GM21717 (cell line): ENCODE measurements around the gene BMAL1.

Source experiments
- ATAC-seq: cut with Tn5 transposase; IDR thresholded peaks from one replicate; pipeline ENCODE4 v1.9.1; 2021; ENCODE audit warnings: mild to moderate bottlenecking, moderate library complexity; ENCODE audit not compliant: unreplicated experiment

The BMAL1 gene

GRCh38 chr11:13314676-13315394 is 37.2 kb downstream of the BMAL1 start:
- no peak for ATAC-seq

- no peak for ATAC-seq
These were observed 38.2 kb downstream of the BMAL1 start for GRCh38 chr11:13315517-13316432.

- ATAC-seq, result peak; percentile 40
These were observed 39.0 kb downstream of the BMAL1 start for GRCh38 chr11:13316528-13316961.

DNA sequence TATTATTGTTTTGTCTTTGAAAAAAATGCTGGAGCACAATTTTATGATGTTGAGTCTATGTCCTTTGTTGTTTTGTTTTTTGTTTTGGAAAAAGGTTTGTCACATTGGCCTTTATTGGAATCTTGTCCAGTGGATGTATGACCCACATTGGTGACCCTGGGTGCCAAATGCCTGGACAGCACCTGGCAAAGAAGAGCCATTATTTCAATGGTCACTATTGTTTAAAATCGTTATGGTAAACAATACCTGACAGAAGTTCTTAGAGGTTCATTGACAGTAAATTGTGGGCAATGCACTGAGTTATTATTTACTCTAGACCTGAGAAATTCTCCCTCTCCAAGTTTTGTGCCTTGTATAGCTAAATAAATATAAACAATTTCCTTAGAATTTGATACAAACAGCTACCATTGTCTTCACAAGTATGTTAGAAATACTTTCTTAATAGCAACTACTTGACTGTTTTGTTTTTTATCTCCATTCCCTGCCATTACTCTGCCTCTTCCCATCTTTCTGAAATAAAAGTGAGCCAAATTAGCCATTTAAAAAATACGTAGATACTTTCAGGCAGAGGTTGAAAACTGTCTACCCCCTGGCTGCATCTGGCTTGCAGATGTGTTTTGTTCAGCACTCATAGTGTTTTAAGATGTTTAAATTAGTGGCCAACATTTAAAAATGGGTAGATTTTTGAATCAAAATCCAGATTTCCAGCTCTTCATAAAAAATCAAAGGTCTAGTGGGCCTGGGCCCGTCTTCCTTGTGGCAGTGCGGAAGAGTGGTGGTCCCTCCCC is 39.9 kb downstream of the BMAL1 start:
- ATAC-seq, result no peak

DNA sequence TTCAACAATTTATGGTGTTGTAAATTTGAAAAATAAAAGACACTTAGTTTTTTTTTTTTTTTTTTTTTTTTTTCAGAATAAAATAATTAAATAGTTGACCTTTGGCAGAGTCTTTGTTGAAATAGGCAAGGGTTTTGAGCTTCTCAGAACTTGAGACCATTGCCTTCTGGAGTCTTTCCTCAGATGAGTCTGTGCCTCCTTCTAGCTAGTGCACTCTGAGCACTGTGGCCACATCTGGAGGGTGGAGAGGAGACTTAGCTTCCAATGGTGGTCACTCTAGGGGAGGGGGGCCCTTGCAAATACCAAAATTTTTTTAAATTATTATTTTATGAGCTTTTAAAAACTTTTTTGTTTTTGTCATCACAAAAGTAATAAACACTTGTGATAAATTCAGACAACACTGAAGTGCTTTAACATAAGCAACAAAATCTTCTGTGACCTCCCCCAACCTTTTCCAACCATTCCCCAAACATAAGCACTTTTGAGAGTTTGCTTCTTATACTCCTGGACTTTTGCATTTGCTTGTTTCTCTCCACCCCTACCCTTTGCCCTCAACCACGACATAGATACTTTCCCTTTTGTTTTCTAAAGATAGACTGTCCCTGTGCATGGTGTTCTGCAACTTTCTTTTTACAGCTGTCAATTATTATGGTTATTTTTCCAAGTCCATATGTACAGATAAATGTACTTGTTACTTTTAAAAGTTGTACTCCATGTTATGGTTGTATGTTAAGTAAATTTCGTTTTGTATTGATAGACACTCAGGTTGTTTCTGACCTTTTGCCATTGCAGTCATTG is 41.1 kb downstream of the BMAL1 start:
- peak; percentile 79 for ATAC-seq

DNA sequence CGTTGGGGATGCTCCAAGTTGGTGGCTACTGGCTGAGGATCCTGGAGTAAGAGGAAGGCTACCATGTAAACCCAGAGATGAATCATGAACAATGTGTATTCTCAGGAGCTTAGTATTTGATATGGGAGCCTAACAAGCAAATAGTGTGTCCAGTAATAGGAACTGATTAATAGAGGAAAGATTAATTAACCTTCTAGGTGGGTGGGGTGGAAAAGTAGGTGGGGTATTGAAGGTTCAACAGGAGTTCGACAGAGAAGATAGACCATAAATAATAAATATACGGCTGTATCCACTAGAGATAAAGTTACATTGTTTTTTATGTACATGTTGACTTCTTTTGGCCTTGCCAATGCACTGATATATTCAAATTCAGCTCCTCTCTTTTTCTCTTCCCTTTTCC is 43.1 kb downstream of the BMAL1 start:
- ATAC-seq, result no peak

GRCh38 chr11:13321431-13321830 is 43.8 kb downstream of the BMAL1 start:
- ATAC-seq, result no peak

- ATAC-seq, result no peak
These were observed 46.6 kb downstream of the BMAL1 start for GRCh38 chr11:13324141-13324540.

GRCh38 chr11:13324709-13325108 is 47.1 kb downstream of the BMAL1 start:
- ATAC-seq, result no peak

DNA sequence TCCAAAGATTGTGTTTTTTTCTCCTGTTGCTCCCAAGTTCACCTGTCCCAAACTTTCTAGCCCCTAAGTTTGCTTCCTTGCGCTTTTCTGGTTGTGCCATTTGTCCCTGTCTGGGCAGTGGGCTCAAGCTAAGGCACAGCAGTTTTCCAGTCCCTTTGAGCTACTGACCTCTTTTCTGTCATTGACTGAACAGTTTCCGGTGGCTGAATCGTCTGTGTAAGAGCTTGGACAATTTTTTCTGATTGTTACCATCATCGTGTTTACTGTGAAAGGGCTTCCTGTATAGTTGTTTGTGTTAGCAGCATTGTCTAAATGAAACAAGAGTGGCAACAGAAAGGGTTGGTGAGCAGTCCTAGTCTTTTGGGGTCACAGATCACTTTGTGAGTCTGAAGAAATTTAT is 49.8 kb downstream of the BMAL1 start:
- ATAC-seq, result no peak

- ATAC-seq, result no peak
These were observed 50.7 kb downstream of the BMAL1 start for GRCh38 chr11:13328286-13328685.

- ATAC-seq, result no peak
These were observed 52.2 kb downstream of the BMAL1 start for GRCh38 chr11:13329670-13330356.

GRCh38 chr11:13332124-13332523 is 54.5 kb downstream of the BMAL1 start:
- ATAC-seq, result no peak

DNA sequence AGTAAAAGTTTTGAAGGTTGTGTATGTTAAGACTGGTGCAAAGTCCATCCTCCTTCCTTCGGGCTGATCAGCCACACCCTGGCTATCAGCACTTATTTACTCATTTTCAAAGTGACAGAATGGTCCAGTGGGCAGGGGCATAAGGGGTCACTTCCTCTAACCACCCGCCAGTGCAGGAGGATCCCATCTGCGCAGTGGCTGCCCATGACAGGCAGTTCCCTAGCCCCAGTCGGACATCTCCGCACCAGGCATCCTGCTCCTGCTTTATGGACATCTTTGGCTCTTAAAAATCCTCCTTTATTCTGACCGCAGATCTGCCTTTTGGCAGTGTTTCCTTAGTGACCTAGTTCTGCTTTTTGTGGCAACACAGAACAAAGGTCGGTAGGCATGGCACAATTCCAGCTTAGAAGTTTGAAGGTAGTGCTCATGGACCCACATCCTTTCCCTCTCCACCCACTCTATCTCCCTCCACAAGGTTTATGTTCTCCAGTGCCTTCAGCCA is 55.9 kb downstream of the BMAL1 start:
- ATAC-seq, result no peak

DNA sequence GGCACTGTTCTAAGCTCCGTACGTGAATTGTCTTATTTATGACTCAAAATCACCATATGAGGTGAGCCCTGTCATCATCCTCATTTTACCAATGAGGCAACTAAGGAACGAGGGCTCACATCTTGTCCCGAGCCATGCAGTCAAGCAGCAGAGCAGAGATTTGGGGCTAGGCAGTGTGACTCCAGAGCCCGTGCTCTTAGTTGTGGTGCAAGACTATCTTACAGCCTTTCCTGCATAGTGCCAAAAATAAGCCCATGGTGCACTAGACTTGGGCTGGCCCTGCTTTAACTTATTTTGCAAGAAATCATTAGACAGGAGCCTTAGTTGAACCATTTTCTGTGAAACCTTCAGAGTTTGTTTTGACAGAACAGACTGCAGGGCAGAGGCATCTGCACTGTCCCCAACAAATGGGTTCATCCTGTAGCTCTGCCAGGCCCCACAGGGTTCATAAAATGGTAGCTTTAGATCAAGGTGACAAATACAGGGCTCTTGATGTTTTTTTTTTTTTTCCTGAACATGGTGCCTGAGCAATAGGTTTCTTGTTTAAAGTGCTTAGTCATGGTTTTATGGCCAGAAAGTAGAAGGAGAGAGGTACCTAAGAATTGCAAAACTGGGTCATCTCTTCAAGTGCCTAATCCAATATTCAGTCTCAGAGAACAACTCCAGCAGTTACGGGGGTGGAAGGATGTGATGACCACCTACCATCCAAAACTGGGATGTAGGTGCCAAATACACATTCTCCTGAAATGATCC is 56.6 kb downstream of the BMAL1 start:
- no peak for ATAC-seq

DNA sequence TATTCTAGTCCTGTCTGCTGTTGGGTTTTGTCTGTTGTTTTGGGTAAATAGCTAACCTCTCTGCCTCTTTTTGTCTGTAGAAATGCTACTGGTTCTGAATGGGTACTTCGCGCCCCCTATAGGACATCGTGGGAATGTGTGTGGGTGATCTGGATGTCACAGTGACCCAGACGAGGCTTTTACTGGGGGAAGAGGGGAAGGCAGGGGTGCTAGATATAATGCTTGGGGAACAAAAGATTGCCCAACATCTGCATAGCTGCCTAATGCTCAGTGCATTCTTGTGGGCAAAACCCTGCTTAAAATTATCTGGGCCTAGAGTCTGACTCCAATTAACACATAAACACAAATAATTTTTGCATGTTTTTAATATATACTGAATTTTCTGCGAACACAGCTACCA is 57.7 kb downstream of the BMAL1 start:
- ATAC-seq, result peak; percentile 35

GRCh38 chr11:13336246-13336878 is 58.8 kb downstream of the BMAL1 start:
- no peak for ATAC-seq

- no peak for ATAC-seq
These were observed 60.4 kb downstream of the BMAL1 start for GRCh38 chr11:13338019-13338426.
